Midbrain (tissue), 1 donor: ENCODE results near the gene BDH1.
"Not testable (repeated sequence)": the region's sequence is repeated elsewhere in the genome, so short reads cannot be mapped to it uniquely, and the experiment has no call there.

Experiments used
- DNase-seq: peaks from one replicate; lab custom pipeline; 2025; lab: John Stamatoyannopoulos, UW

The BDH1 gene

GRCh38 chr3:197521277-197522182 lies 34.2 kb downstream of the BDH1 start:
- DNase-seq: no peak

GRCh38 chr3:197520311-197521276 lies 35.2 kb downstream of the BDH1 start:
- peak; percentile 22 for DNase-seq

- DNase-seq: no peak
Observed at GRCh38 chr3:197519801-197520211, 36.0 kb downstream of the BDH1 start.

- no peak for DNase-seq
Observed at GRCh38 chr3:197518881-197519421, 36.8 kb downstream of the BDH1 start.

- DNase-seq: not testable (repeated sequence)
Observed at GRCh38 chr3:197517922-197518683, 37.7 kb downstream of the BDH1 start.

- DNase-seq: not testable (repeated sequence)
Observed at GRCh38 chr3:197516890-197517606, 38.7 kb downstream of the BDH1 start.

DNA sequence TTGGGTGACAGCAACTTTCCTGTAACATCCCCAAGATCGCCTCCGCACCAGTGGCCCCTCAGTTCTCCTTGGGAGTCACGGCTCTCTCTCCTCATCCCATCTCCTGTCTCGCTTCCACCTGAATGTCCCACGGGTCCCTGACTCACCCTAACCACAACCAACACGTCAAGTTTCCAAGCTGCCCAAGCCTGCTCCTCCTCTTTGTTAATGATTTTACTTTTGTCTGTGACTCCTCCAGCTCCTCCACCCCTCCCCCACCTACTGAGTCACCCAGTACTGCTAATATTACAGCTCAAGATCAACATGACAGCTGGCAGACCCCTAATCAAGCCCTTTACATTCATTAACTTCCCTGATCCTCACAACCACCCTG lies 39.3 kb downstream of the BDH1 start:
- DNase-seq: no peak

GRCh38 chr3:197514786-197515355 lies 40.9 kb downstream of the BDH1 start:
- DNase-seq: no peak

GRCh38 chr3:197513953-197514785 lies 41.6 kb downstream of the BDH1 start:
- DNase-seq: no peak

GRCh38 chr3:197512691-197513571 lies 42.8 kb downstream of the BDH1 start:
- DNase-seq: no peak

DNA sequence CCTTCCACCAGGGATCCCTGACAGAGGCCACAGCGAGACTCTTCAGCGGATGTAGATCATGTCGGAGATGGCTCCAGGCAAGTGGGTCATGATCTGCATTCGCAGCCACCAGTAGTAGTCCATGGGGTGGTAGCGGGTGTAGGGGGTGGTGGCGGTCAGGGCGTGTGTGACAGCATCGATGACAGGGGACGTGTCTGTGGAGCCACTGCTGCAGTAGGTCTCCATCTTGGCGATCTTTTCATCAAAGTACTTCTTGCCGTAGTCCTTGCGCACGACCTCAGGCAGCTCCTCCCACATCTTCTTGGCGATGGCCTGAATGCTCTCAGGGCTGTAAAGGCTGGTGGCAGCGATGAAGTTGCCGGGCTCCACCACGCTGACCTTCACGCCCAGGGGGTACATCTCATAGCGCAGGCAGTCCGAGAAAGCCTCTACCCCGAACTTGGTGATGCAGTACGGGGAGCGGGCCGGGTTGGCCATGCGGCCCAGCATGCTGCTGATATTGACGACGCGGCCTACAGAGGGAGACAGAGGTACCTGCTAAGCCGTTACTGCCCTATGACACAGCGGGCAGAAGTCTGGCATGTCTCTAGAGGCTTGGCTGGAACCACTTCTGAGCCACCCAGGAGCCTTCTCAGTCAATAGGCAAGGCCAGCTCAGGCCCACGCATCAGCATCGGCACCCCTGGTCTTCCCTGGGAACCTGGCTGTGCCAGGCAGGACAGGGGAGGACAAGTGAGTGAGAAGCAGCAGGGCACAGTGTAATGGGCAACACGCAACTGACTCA lies 43.7 kb downstream of the BDH1 start:
- DNase-seq: no peak

- DNase-seq: no peak
Observed at GRCh38 chr3:197511130-197511529, 44.6 kb downstream of the BDH1 start.

DNA sequence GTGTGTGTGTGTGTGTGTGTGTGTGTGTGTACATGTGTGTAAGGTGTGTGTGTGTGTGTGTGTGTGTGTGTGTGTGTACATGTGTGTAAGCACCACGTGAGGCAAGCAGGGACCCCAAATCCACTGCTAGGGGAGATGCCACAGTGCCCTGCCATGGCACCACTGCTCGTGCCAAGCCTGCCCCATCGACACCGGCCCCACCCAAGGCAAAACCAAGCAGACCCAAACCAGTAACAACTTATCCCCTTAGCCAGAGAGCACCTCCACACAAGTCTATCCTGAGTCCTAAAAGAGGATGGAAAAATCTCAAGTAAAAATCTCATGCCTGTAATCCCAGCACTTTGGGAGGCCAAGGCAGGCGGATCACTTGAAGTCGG lies 45.1 kb downstream of the BDH1 start:
- DNase-seq: no peak

- DNase-seq: no peak
Observed at GRCh38 chr3:197508924-197509775, 46.6 kb downstream of the BDH1 start.

DNA sequence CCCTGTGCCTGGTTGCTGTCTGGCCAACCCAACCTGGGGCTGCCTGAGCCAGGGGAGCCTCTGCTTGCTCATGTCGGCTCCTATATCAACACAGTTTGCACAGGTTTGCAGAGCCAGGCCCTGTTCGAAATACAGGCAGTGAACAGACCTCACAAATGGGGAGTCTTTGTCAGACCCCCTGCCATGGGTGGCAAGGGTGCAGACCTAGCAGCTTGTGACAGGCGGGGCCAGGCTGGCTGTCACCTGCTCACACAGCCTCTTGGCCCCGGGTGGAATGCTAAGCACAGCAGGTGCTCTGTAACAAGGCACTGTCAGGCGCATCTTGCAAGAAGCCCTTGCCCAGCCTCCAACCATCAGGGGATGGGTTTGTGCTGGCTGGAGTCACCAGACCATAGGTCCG lies 47.3 kb downstream of the BDH1 start:
- no peak for DNase-seq

DNA sequence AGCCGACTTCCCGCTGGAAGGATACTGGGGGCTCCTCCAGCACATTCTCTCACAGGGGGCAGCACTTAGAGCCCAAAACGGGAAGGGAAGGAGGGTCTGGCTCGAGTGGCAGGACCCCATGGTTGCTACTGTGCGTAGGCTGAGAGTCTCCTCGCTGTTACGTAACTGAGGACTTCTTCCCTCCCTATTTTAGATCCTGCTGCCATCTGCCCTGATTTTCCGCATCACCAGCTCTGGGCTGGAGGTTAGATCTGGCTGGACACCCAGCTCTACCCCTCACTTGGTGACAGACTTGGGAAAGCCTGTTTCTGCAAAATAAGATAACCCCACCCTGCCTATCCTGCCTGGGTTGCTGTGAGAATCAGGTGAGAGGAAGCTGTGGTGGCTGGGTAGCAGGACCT lies 47.7 kb downstream of the BDH1 start:
- no peak for DNase-seq

- DNase-seq: no peak
Observed at GRCh38 chr3:197507541-197507940, 48.2 kb downstream of the BDH1 start.
